Measurements from ENCODE around the gene MAP1LC3B2.

The MAP1LC3B2 gene

GRCh38 chr12:116520801-116521471 is 38.2 kb upstream of the MAP1LC3B2 start:
- TF ChIP-seq CTCF (conservative IDR thresholded peaks at IDR 0.05; ENCODE audit: low read length) (no peak), EZH2phosphoT487 (IDR thresholded peaks at IDR 0.05; ENCODE audit: borderline replicate concordance) (no peak)
- Histone ChIP-seq H3K4me3 (ENCODE audit: low read length, poor library complexity, severe bottlenecking) (peak overlapping the region; percentile 39), H3K4me1 (ENCODE audit: insufficient read depth, low read length, poor library complexity, severe bottlenecking) (peaks cover 12% of the 10 kb centered on the region), H3K9me3 (ENCODE audit: insufficient read depth, low read depth, low read length) (no peaks in the 10 kb centered on the region), H4K20me1 (ENCODE audit: insufficient read depth, low read length, poor library complexity, severe bottlenecking) (no peaks in the 10 kb centered on the region), H3K9ac (ENCODE audit: low read depth, low read length, poor library complexity, severe bottlenecking) (peak overlapping the region; percentile 50), H3K9me2 (replicated peaks; ENCODE audit: low read depth, low read length) (no peaks in the 10 kb centered on the region), H3K27me3 (ENCODE audit: insufficient read depth, low read length, poor library complexity, severe bottlenecking) (no peaks in the 10 kb centered on the region), H3K36me3 (ENCODE audit: insufficient read depth, low read length) (no peaks in the 10 kb centered on the region), H3F3A (ENCODE audit: low read depth) (no peaks in the 10 kb centered on the region), H2AFZ (ENCODE audit: low read length) (peak overlapping the region; percentile 89), H3K79me2 (ENCODE audit: insufficient read depth, low read length) (no peaks in the 10 kb centered on the region), H3K4me2 (ENCODE audit: low read depth, low read length, poor library complexity, severe bottlenecking) (peak overlapping the region; percentile 70)

GRCh38 chr12:116524311-116524710 is 34.9 kb upstream of the MAP1LC3B2 start:
- no peaks in the 10 kb centered on the region for H3K79me2 ChIP-seq (ENCODE audit: insufficient read depth, low read length)
- no peaks in the 10 kb centered on the region for H4K20me1 ChIP-seq (ENCODE audit: insufficient read depth, low read length, poor library complexity, severe bottlenecking)
- no peaks in the 10 kb centered on the region for H3F3A ChIP-seq (ENCODE audit: low read depth)
- no peaks in the 10 kb centered on the region for H3K27me3 ChIP-seq (ENCODE audit: insufficient read depth, low read length, poor library complexity, severe bottlenecking)
- no peaks in the 10 kb centered on the region for H3K36me3 ChIP-seq (ENCODE audit: insufficient read depth, low read length)
- H3K4me2 ChIP-seq (ENCODE audit: low read depth, low read length, poor library complexity, severe bottlenecking), result no peak overlapping the region
- H3K4me1 ChIP-seq (ENCODE audit: insufficient read depth, low read length, poor library complexity, severe bottlenecking), result peaks cover 28% of the 10 kb centered on the region
- H3K4me3 ChIP-seq (ENCODE audit: low read length, poor library complexity, severe bottlenecking), result no peak overlapping the region
- no peak overlapping the region for H3K9ac ChIP-seq (ENCODE audit: low read depth, low read length, poor library complexity, severe bottlenecking)
- TF ChIP-seq CTCF (conservative IDR thresholded peaks at IDR 0.05; ENCODE audit: low read length), result no peak
- no peak for TF ChIP-seq EZH2phosphoT487 (IDR thresholded peaks at IDR 0.05; ENCODE audit: borderline replicate concordance)
- H3K9me3 ChIP-seq (ENCODE audit: insufficient read depth, low read depth, low read length), result no peaks in the 10 kb centered on the region
- no peak overlapping the region for H2AFZ ChIP-seq (ENCODE audit: low read length)
- H3K9me2 ChIP-seq (replicated peaks; ENCODE audit: low read depth, low read length), result no peaks in the 10 kb centered on the region

GRCh38 chr12:116524964-116525379 is 34.2 kb upstream of the MAP1LC3B2 start:
- H3K4me1 ChIP-seq (ENCODE audit: insufficient read depth, low read length, poor library complexity, severe bottlenecking), result peaks cover 28% of the 10 kb centered on the region
- H3F3A ChIP-seq (ENCODE audit: low read depth), result no peaks in the 10 kb centered on the region
- no peak overlapping the region for H2AFZ ChIP-seq (ENCODE audit: low read length)
- H4K20me1 ChIP-seq (ENCODE audit: insufficient read depth, low read length, poor library complexity, severe bottlenecking), result no peaks in the 10 kb centered on the region
- H3K9me2 ChIP-seq (replicated peaks; ENCODE audit: low read depth, low read length), result no peaks in the 10 kb centered on the region
- no peak overlapping the region for H3K4me2 ChIP-seq (ENCODE audit: low read depth, low read length, poor library complexity, severe bottlenecking)
- H3K36me3 ChIP-seq (ENCODE audit: insufficient read depth, low read length), result no peaks in the 10 kb centered on the region
- H3K9me3 ChIP-seq (ENCODE audit: insufficient read depth, low read depth, low read length), result no peaks in the 10 kb centered on the region
- TF ChIP-seq EZH2phosphoT487 (IDR thresholded peaks at IDR 0.05; ENCODE audit: borderline replicate concordance) (no peak), CTCF (conservative IDR thresholded peaks at IDR 0.05; ENCODE audit: low read length) (no peak)
- no peak overlapping the region for H3K9ac ChIP-seq (ENCODE audit: low read depth, low read length, poor library complexity, severe bottlenecking)
- H3K4me3 ChIP-seq (ENCODE audit: low read length, poor library complexity, severe bottlenecking), result no peak overlapping the region
- H3K79me2 ChIP-seq (ENCODE audit: insufficient read depth, low read length), result no peaks in the 10 kb centered on the region
- no peaks in the 10 kb centered on the region for H3K27me3 ChIP-seq (ENCODE audit: insufficient read depth, low read length, poor library complexity, severe bottlenecking)

All from Loucy (cell line).